Superior temporal gyrus (tissue), 1 donor: ENCODE measurements around the gene ZNF544.
"Not testable (repeated sequence)": the region's sequence is repeated elsewhere in the genome, so short reads cannot be mapped to it uniquely, and the experiment has no call there.

Source experiments
- DNase-seq: peaks from one replicate; pipeline ENCODE4 v3.0.0-alpha.2; 2016; ENCODE audit errors: extremely low spot score

ZNF544 gene

GRCh38 chr19:58252102-58252685, 23.5 kb downstream of the ZNF544 start:
- DNase-seq, result no peak

- not testable (repeated sequence) for DNase-seq
Observed at GRCh38 chr19:58258259-58258658, 29.5 kb downstream of the ZNF544 start.

- no peak for DNase-seq
Observed at GRCh38 chr19:58261600-58261967, 32.9 kb downstream of the ZNF544 start.

- no peak for DNase-seq
Observed at GRCh38 chr19:58261968-58262921, 33.5 kb downstream of the ZNF544 start.

- no peak for DNase-seq
Observed at GRCh38 chr19:58262922-58263296, 34.2 kb downstream of the ZNF544 start.

GRCh38 chr19:58265100-58265499, 36.4 kb downstream of the ZNF544 start:
- no peak for DNase-seq

GRCh38 chr19:58268344-58268743, 39.6 kb downstream of the ZNF544 start:
- DNase-seq, result no peak

- peak; percentile 67 for DNase-seq
Observed at GRCh38 chr19:58274771-58275201, 46.1 kb downstream of the ZNF544 start.

- DNase-seq, result no peak
Observed at GRCh38 chr19:58275564-58275963, 46.9 kb downstream of the ZNF544 start.

GRCh38 chr19:58277197-58277596, 48.5 kb downstream of the ZNF544 start:
- no peak for DNase-seq

GRCh38 chr19:58277748-58278540, 49.2 kb downstream of the ZNF544 start:
- no peak for DNase-seq

- DNase-seq, result peak; percentile 99
Observed at GRCh38 chr19:58278541-58279041, 49.9 kb downstream of the ZNF544 start, which contains the start of gene ZNF8. Gene ZNF8, plus strand, starts transcription at chr19:58278955. Its CDS starts 127 bp downstream, at chr19:58279082.

GRCh38 chr19:58279042-58279924, 50.6 kb downstream of the ZNF544 start:
- DNase-seq, result peak; percentile 52

GRCh38 chr19:58279925-58280316, 51.2 kb downstream of the ZNF544 start:
- no peak for DNase-seq

GRCh38 chr19:58284199-58284598, 55.5 kb downstream of the ZNF544 start:
- peak; percentile 16 for DNase-seq

- DNase-seq, result no peak
Observed at GRCh38 chr19:58291943-58292342, 63.2 kb downstream of the ZNF544 start.

GRCh38 chr19:58294743-58295374, 66.1 kb downstream of the ZNF544 start:
- DNase-seq, result no peak

- DNase-seq, result no peak
Observed at GRCh38 chr19:58296104-58296503, 67.4 kb downstream of the ZNF544 start.

GRCh38 chr19:58300620-58301019, 71.9 kb downstream of the ZNF544 start:
- no peak for DNase-seq

- DNase-seq, result no peak
Observed at GRCh38 chr19:58304255-58304654, 75.5 kb downstream of the ZNF544 start.

GRCh38 chr19:58304748-58305064, 76.0 kb downstream of the ZNF544 start:
- DNase-seq, result no peak
